ENCODE data around the gene CHN2. TPM values are rescaled to one million over a fixed set of nuclear protein-coding genes. Genes with fewer than 3 reads are reported as not detected.

The CHN2 gene
- total RNA-seq, 1 experiment from 2014 or later, result 2.1 TPM

- DNase-seq (ENCODE audit: low read depth, low spot score) (no peak), ATAC-seq (no peak)
- Histone ChIP-seq H3K4me2 (ENCODE audit: low read length) (no peak overlapping the region), H3K9ac (ENCODE audit: low read length) (no peak overlapping the region), H3K79me2 (ENCODE audit: insufficient read depth, low read length) (no peaks in the 10 kb centered on the region), H3K4me1 (ENCODE audit: control insufficient read depth in 1 of 2, insufficient read depth in 2 of 2, low read length in 2 of 2) (no peaks in the 10 kb centered on the region), H3K9me2 (ENCODE audit: insufficient read depth) (no peaks in the 10 kb centered on the region), H3K36me3 (ENCODE audit: control insufficient read depth in 1 of 2, insufficient read depth in 2 of 2, low read length in 2 of 2) (no peaks in the 10 kb centered on the region), H3K4me3 (replicated peaks in 1 of 2; ENCODE audit: low read depth in 1 of 2, low read length in 2 of 2) (no peak overlapping the region), H3K27me3 (ENCODE audit: insufficient read depth, low read length) (peaks cover 8% of the 10 kb centered on the region; the same call in 1 of the 2 replicates), H3K9me3 (ENCODE audit: control insufficient read depth in 1 of 2, insufficient read depth in 1 of 2, low read depth in 1 of 2, low read length in 2 of 2) (no peaks in the 10 kb centered on the region), H3K27ac (ENCODE audit: low read depth, low read length) (no peak overlapping the region), H2AFZ (ENCODE audit: low read depth, low read length, poor library complexity, severe bottlenecking) (no peak overlapping the region), H4K20me1 (ENCODE audit: insufficient read depth) (no peaks in the 10 kb centered on the region)
- BruUV-seq (replicated peaks), result no TSS peak
- intact Hi-C loops (cut with micrococcal nuclease), result no loop called here
- ChIA-PET CTCF (no interaction called here), RAD21 (ENCODE audit: low non-redundant PET in 1 of 2, low total read pairs in 2 of 2, uncharacterized antibody in 2 of 2, unreplicated experiment in 2 of 2) (no interaction called here), POLR2A (no interaction called here)
- no peak for TF ChIP-seq ZFX (IDR thresholded peaks at IDR 0.05)
- no peak for TF ChIP-seq SIN3A (IDR thresholded peaks at IDR 0.05; ENCODE audit: low read depth)
- no peak for TF ChIP-seq REST (IDR thresholded peaks at IDR 0.05; ENCODE audit: low read depth)
- no peak for TF ChIP-seq EGR1 (IDR thresholded peaks at IDR 0.05; ENCODE audit: low read depth)
- no peak for TF ChIP-seq CBX3 (IDR thresholded peaks at IDR 0.05; ENCODE audit: low read depth)
- no peak for TF ChIP-seq FOSL1 (IDR thresholded peaks at IDR 0.05; ENCODE audit: low read depth)
- TF ChIP-seq ELF1 (IDR thresholded peaks at IDR 0.05; ENCODE audit: borderline replicate concordance, low read depth), result no peak
- no peak for TF ChIP-seq MAX (IDR thresholded peaks at IDR 0.05)
- no peak for TF ChIP-seq YY1 (IDR thresholded peaks at IDR 0.05; ENCODE audit: extremely low read depth, insufficient replicate concordance, low read depth, low read length)
- no peak for TF ChIP-seq ATF3 (IDR thresholded peaks at IDR 0.05)
- TF ChIP-seq SP1 (IDR thresholded peaks at IDR 0.05; ENCODE audit: low read depth), result no peak
- no peak for TF ChIP-seq CTCF (IDR thresholded peaks at IDR 0.05 in 2 of 3, conservative IDR thresholded peaks at IDR 0.05 in 1 of 3; ENCODE audit: borderline replicate concordance in 1 of 3, insufficient read depth in 1 of 3, low read depth in 2 of 3, low read length in 2 of 3)
- no peak for TF ChIP-seq TCF7L2 (IDR thresholded peaks at IDR 0.05; ENCODE audit: borderline replicate concordance, extremely low read depth, insufficient read depth, insufficient read length)
- no peak for TF ChIP-seq RAD21 (IDR thresholded peaks at IDR 0.05; ENCODE audit: low read depth)
- no peak for TF ChIP-seq CEBPB (IDR thresholded peaks at IDR 0.05; ENCODE audit: low read depth)
- TF ChIP-seq EZH2phosphoT487 (IDR thresholded peaks at IDR 0.05; ENCODE audit: borderline replicate concordance), result no peak
Measured at GRCh38 chr7:29471444-29472138, 277.0 kb downstream of the CHN2 start.

All from HCT116 (cell line).